Fibroblast of lung (primary cell): ENCODE measurements around the gene TJP1.

Source experiments
- CTCF ChIP-seq, 2 donors: IDR thresholded peaks in 1 of 2; conservative IDR thresholded peaks in 1 of 2; 1 replicate in 1 of 2; 2 replicates in 1 of 2; pipeline ENCODE4 v1.5.1; 2011 to 2012; ENCODE audit warnings: low read length in 2 of 2, control low read depth in 1 of 2, inconsistent platforms in 1 of 2, low read depth in 1 of 2, mild to moderate bottlenecking in 1 of 2
- EZH2 ChIP-seq: IDR thresholded peaks from 2 replicates; pipeline ENCODE4 v1.5.1; 2012; ENCODE audit warnings: low read length, control low read depth, mild to moderate bottlenecking; ENCODE audit errors: missing control alignments

GRCh38 chr15:29711531-29711930, 110.7 kb downstream of the TJP1 start:
- TF ChIP-seq CTCF (conservative IDR thresholded peaks at IDR 0.05 in 1 of 2, IDR thresholded peaks at IDR 0.05 in 1 of 2; ENCODE audit: low read depth in 1 of 2, low read length in 2 of 2) (no peak), EZH2 (no peak)
